K562 treated with DMSO at 1 percent for 4 hours (cell line): ENCODE data around the gene SBK2. TPM values are rescaled to one million over a fixed set of nuclear protein-coding genes. Genes with fewer than 3 reads are reported as not detected.

ENCODE experiments used
- total RNA-seq: library from RNA; unstranded; fragments of 300-600 nt; gene quantifications from 2 replicates; pipeline ENCODE4 v1.2.3, GENCODE V29; 2022; ENCODE audit not compliant: insufficient read depth

SBK2 gene, protein sequence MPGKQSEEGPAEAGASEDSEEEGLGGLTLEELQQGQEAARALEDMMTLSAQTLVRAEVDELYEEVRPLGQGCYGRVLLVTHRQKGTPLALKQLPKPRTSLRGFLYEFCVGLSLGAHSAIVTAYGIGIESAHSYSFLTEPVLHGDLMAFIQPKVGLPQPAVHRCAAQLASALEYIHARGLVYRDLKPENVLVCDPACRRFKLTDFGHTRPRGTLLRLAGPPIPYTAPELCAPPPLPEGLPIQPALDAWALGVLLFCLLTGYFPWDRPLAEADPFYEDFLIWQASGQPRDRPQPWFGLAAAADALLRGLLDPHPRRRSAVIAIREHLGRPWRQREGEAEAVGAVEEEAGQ
- not detected in 2 replicates for total RNA-seq

DNA sequence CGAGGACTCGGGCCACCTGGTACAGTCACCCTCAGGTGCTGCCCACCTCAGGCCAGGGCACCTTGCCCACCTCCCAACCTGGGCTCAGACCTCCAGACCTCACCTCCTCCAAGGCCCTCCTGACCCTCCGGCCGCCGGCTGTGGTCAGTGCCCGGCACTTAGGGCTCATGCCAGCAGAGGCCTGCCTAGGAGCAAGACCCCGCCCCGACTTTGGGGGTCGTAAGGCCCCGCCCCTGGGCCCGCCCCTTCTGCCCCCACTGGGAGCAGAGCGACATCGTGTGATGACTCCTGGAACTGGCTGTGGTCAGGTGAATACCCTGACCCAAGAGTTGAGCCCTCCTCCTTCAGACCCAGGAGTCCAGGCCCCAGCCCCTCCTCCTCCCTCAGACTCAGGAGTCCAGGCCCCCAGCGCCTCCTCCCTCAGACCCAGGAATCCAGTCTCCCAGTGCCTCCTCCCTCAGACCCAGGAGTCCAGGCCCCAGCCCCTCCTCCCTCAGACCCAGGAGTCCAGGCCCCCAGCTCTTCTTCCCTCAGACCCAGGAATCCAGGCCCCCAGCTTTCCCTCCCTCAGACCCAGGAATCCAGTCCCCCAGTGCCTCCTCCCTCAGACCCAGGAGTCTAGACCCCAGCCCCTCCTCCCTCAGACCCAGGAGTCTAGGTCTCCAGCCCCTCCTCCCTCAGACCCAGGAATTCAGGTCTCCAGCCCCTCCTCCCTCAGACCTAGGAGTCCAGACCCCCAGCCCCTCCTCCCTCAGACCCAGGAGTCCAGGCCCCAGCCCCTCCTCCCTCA is at the start of gene SBK2:
Gene SBK2 (minus strand): TSS at position 183 of the 790 bp plus-strand sequence. CDS start 839 bp downstream, outside the sequence.

DNA sequence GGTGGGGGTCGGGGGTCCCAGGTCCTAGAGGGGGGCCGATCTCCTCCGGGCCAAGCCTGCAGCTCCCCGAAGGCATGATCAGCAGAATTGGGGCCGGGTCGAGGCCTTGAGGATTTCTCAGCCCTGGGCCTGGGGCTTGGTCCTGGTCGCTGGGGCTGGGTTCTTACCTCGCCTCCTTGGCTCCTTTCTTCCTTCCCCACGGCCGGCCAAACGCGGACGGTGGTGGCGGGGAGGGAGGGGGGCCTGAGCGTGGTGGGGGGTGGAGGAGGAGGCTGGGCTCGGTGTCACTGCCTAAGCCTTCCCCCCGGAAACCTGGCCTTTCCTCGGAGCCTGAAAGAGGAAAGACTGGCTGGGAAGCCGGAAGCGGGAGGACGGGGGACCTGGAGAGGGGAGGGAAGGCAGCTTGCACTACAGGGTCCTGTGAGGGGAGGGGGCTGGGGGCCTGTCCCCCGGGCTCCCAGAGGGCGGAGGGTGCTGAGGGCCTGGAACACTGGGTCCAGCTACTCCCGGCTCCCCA is 43.8 kb upstream of the SBK2 start, which contains the start of gene ZNF579:
Gene ZNF579 (minus strand): TSS at position 221 of the 517 bp plus-strand sequence. CDS start 1,209 bp downstream, outside the sequence.

DNA sequence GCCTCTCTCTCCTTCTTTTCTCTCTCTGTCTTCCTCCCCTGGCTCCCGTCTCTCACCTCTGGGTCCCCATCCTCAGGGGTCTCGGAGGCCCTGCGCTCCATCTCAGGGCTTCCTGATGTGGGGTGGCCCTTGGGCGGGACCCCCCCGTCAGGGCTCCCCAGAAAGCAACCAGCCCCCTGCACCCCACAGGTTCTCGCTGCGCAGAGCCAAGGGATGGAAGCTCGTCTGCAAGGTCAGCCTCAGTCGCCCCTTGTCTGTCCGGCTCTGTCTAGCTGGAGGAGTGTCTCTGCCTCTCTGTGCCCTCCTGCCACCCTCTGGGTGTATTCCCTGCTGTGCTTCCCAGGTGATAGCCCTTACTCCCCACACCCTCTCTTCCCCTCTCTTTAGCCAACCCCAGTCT is 8.5 kb upstream of the SBK2 start, which contains the start of gene SBK3:
Gene SBK3 (minus strand): TSS at position 101 of the 400 bp plus-strand sequence. CDS start 0 bp downstream, at position 101.

DNA sequence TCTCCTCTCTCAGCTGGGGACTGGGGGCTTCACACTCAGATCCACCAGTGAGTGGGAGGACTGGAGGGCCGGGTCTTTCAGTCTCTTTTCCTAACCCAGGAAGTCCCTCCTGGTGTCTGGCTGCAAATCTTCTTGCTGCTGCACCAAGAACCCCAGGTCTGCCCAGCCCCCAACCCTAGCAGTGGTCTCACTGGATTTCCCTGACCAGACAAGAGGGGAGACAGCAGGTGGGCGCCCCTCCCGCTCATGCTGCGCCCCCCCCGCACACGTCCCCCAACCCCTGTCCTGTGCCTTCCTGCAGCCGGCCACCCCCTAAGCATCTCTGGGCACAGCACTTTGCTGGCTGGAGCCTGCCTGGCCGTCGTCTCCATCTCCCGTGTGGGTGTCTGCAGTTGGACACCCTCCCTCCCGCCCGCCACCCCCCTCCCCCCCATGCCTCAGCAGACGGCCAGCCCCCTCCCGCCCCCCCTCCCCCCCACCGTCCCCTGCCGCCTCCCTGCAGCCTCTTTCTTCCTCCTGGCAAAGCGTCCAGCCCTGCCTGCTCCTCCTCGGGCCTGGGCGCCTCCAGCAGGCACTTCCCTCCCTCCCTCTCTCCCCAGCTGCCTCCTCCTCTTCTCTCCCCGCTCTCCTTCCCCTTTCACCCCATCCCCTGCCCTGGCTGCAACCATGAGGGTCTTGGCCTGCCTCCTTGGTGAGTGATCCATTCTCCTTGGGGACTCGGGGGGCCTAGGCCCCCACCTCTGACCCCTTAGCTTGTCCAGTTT is 48.8 kb downstream of the SBK2 start, which contains the start of gene SSC5D:
Gene SSC5D (plus strand): TSS at position 513 of the 764 bp plus-strand sequence. CDS start 154 bp downstream, at position 667.

DNA sequence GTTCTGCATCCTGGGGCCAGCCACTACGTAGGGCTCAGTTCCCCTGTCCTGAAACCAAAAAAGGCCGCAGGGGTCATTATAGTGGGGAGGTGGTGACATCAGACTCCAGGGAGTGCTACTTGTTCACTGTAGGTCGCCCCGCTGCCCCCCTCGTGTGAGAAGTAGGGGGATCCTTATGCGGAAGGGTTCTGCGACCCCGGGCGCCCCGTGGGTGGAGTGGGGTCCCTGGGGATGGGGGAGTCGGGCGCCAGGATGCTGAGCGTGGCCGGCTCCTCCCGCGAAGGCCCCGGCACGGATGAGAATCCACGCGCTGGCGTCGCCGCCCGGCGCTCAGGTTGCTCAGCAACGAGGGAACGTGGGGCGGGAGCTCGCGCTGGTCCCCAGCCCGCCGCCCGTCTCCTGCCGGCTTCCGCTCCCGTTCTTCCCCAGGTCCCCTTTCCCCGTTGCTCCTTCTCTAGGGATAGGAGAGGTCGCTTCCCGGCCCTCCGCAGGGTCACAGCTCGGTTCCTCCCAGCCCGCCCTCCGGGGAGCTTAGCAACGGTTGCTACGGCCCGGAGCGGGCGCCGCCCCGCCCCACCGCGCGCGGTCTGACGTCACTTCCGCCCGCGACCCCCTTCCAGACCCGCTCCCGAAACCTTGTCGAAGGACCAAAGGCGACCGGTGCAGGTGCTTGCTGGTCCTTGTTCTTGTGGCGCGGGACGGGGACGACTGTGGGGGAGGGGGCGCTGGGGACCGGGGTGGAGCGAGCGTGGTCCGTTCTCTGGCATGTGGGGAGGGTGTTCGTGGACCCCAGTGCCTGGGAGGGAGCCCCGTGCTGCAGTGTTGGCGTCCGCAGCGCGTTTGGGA is 52.1 kb downstream of the SBK2 start, which contains the start of gene NAT14:
Gene NAT14 (plus strand): TSS at position 596 of the 846 bp plus-strand sequence. CDS start 521 bp downstream, outside the sequence.

Other genes with a start within 250 kb of the SBK2 start
- 2.3 and 6.6 TPM in 2 replicates for gene TMEM150B, start 211.8 kb downstream of the SBK2 start, total RNA-seq
- 36.4 and 43.8 TPM in 2 replicates for gene KMT5C, start 197.3 kb downstream of the SBK2 start, total RNA-seq
- 0.33 TPM in 1 of 2 replicates, not detected in the other for gene COX6B2, start 182.4 kb downstream of the SBK2 start, total RNA-seq
- gene GARIN5B, start 173.9 kb downstream of the SBK2 start, total RNA-seq = not detected in 2 replicates
- gene IL11, start 166.7 kb downstream of the SBK2 start, total RNA-seq = not detected in 2 replicates
- not detected in 2 replicates for gene TMEM190, start 160.3 kb downstream of the SBK2 start, total RNA-seq
- gene TMEM238, start 152.8 kb downstream of the SBK2 start, total RNA-seq = 6.7 and 8.7 TPM in 2 replicates
- gene RPL28, start 151.2 kb downstream of the SBK2 start, total RNA-seq = 3,550 and 3,674 TPM in 2 replicates
- gene UBE2S, start 129.3 kb downstream of the SBK2 start, total RNA-seq = 377 and 436 TPM in 2 replicates
- not detected in 2 replicates for gene SHISA7, start 93.8 kb downstream of the SBK2 start, total RNA-seq
- 94.9 and 118 TPM in 2 replicates for gene ISOC2, start 75.5 kb downstream of the SBK2 start, total RNA-seq
- not detected in 2 replicates for gene C19orf85, start 72.4 kb downstream of the SBK2 start, total RNA-seq
- gene ZNF628, start 60.5 kb downstream of the SBK2 start, total RNA-seq = 10.4 and 18.8 TPM in 2 replicates
- gene NAT14, start 51.9 kb downstream of the SBK2 start, total RNA-seq = 37.1 and 38.8 TPM in 2 replicates
- gene SSC5D, start 48.7 kb downstream of the SBK2 start, total RNA-seq = 0.25 TPM in 1 of 2 replicates, not detected in the other
- not detected in 2 replicates for gene SBK3, start 8.4 kb upstream of the SBK2 start, total RNA-seq
- 12.2 and 14.3 TPM in 2 replicates for gene ZNF579, start 43.7 kb upstream of the SBK2 start, total RNA-seq
- 13.4 and 17.2 TPM in 2 replicates for gene FIZ1, start 62.4 kb upstream of the SBK2 start, total RNA-seq
- 34.2 and 37.8 TPM in 2 replicates for gene ZNF524, start 63.2 kb upstream of the SBK2 start, total RNA-seq
- 28.3 and 33.7 TPM in 2 replicates for gene ZNF865, start 68.5 kb upstream of the SBK2 start, total RNA-seq
- gene ZNF784, start 87.4 kb upstream of the SBK2 start, total RNA-seq = 5.5 and 6.5 TPM in 2 replicates
- gene ZNF580, start 103.9 kb upstream of the SBK2 start, total RNA-seq = 52.4 and 60.5 TPM in 2 replicates
- 57.6 and 69.0 TPM in 2 replicates for gene ZNF581, start 106.5 kb upstream of the SBK2 start, total RNA-seq
- 30.7 and 33.6 TPM in 2 replicates for gene CCDC106, start 111.1 kb upstream of the SBK2 start, total RNA-seq
- gene U2AF2, start 117.9 kb upstream of the SBK2 start, total RNA-seq = 167 and 168 TPM in 2 replicates
- 100 and 102 TPM in 2 replicates for gene EPN1, start 138.1 kb upstream of the SBK2 start, total RNA-seq
- not detected in 2 replicates for gene NLRP9, start 201.3 kb upstream of the SBK2 start, total RNA-seq
- gene RFPL4A, start 222.0 kb upstream of the SBK2 start, total RNA-seq = 1.7 and 2.4 TPM in 2 replicates
- gene RFPL4AL1, start 232.0 kb upstream of the SBK2 start, total RNA-seq = not detected in 2 replicates